ENCODE data around the gene MXD4.
A peak's percentile ranks its signal among the peaks of the same experiment; 100 is the strongest.

The MXD4 gene

GRCh38 chr4:2248821-2249261 is 13.1 kb downstream of the MXD4 start:
- no peak for DNase-seq (ENCODE audit: extremely low read depth, insufficient read length)
- H3K4me3 ChIP-seq (replicated peaks; ENCODE audit: low read depth, low read length): no peak overlapping the region
- peaks cover 16% of the 10 kb centered on the region for H3K36me3 ChIP-seq (ENCODE audit: control insufficient read depth, insufficient read depth, low read length)

GRCh38 chr4:2248044-2248780 is 13.7 kb downstream of the MXD4 start:
- peaks cover 16% of the 10 kb centered on the region for H3K36me3 ChIP-seq (ENCODE audit: control insufficient read depth, insufficient read depth, low read length)
- H3K4me3 ChIP-seq (replicated peaks; ENCODE audit: low read depth, low read length): no peak overlapping the region
- no peaks in the 10 kb centered on the region for H3K27me3 ChIP-seq (replicated peaks; ENCODE audit: control insufficient read depth, insufficient read depth, low read length)
- no peak for TF ChIP-seq CTCF (IDR thresholded peaks at IDR 0.05; ENCODE audit: insufficient read depth, low read length, poor library complexity, severe bottlenecking)
- DNase-seq (ENCODE audit: extremely low read depth, insufficient read length): peak; percentile 9

More at GRCh38 chr4:2248821-2249261, 13.1 kb downstream of the MXD4 start:
- H3K27me3 ChIP-seq (replicated peaks; ENCODE audit: control insufficient read depth, insufficient read depth, low read length): no peaks in the 10 kb centered on the region
- no peak for TF ChIP-seq CTCF (IDR thresholded peaks at IDR 0.05; ENCODE audit: insufficient read depth, low read length, poor library complexity, severe bottlenecking)

- no peak overlapping the region for H3K4me3 ChIP-seq (replicated peaks; ENCODE audit: low read depth, low read length)
- DNase-seq (ENCODE audit: extremely low read depth, insufficient read length): peak; percentile 12
- no peak for TF ChIP-seq CTCF (IDR thresholded peaks at IDR 0.05; ENCODE audit: insufficient read depth, low read length, poor library complexity, severe bottlenecking)
- no peaks in the 10 kb centered on the region for H3K27me3 ChIP-seq (replicated peaks; ENCODE audit: control insufficient read depth, insufficient read depth, low read length)
- peaks cover 16% of the 10 kb centered on the region for H3K36me3 ChIP-seq (ENCODE audit: control insufficient read depth, insufficient read depth, low read length)
These were observed 14.5 kb downstream of the MXD4 start for GRCh38 chr4:2247128-2248043.

GRCh38 chr4:2246384-2247127 is 15.4 kb downstream of the MXD4 start:
- no peak for TF ChIP-seq CTCF (IDR thresholded peaks at IDR 0.05; ENCODE audit: insufficient read depth, low read length, poor library complexity, severe bottlenecking)
- peaks cover 11% of the 10 kb centered on the region for H3K36me3 ChIP-seq (ENCODE audit: control insufficient read depth, insufficient read depth, low read length)
- peak; percentile 1 for DNase-seq (ENCODE audit: extremely low read depth, insufficient read length)
- no peaks in the 10 kb centered on the region for H3K27me3 ChIP-seq (replicated peaks; ENCODE audit: control insufficient read depth, insufficient read depth, low read length)
- no peak overlapping the region for H3K4me3 ChIP-seq (replicated peaks; ENCODE audit: low read depth, low read length)

GRCh38 chr4:2245787-2246275 is 16.1 kb downstream of the MXD4 start:
- no peaks in the 10 kb centered on the region for H3K27me3 ChIP-seq (replicated peaks; ENCODE audit: control insufficient read depth, insufficient read depth, low read length)
- H3K4me3 ChIP-seq (replicated peaks; ENCODE audit: low read depth, low read length): no peak overlapping the region
- DNase-seq (ENCODE audit: extremely low read depth, insufficient read length): no peak
- H3K36me3 ChIP-seq (ENCODE audit: control insufficient read depth, insufficient read depth, low read length): peaks cover 11% of the 10 kb centered on the region
- TF ChIP-seq CTCF (IDR thresholded peaks at IDR 0.05; ENCODE audit: insufficient read depth, low read length, poor library complexity, severe bottlenecking): no peak

All from GM06990 (cell line).